Choroid plexus epithelial cell (primary cell): ENCODE data around the gene DLGAP1.

Source experiments
- DNase-seq: peaks from one replicate; pipeline ENCODE4 v3.0.0-alpha.2; 2010; ENCODE audit warnings: low read depth
- H3K4me3 ChIP-seq: 2 replicates; pipeline ENCODE4 v1.5.1; 2011; ENCODE audit warnings: low read depth, mild to moderate bottlenecking, control low read depth, low read length, moderate library complexity
- TF ChIP-seq, protein P1 (sequence below): conservative IDR thresholded peaks from 2 replicates; pipeline ENCODE4 v1.5.1; 2011; ENCODE audit warnings: low read depth, mild to moderate bottlenecking, control low read depth, inconsistent platforms, low read length, moderate library complexity

DLGAP1 gene

DNA sequence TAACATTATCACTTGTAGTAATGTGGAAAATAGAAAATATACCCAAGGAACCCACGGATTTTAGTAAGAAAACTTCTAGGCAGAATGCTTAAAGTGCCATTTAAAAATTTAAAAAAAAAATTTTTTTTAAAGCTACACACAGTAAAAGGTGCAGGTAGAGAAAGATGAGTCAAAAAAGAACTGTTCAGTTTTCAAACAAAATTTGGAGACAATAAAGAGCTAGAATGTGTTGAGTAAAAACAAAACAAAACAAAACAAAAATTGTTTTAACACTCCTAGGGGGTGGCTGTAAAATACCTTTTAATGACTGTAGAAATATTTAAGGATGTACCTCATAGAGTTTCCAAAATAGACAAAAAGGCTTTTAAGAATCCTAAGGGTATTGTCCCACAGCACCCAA lies 793.1 kb downstream of the DLGAP1 start:
- TF ChIP-seq, protein P1, sequence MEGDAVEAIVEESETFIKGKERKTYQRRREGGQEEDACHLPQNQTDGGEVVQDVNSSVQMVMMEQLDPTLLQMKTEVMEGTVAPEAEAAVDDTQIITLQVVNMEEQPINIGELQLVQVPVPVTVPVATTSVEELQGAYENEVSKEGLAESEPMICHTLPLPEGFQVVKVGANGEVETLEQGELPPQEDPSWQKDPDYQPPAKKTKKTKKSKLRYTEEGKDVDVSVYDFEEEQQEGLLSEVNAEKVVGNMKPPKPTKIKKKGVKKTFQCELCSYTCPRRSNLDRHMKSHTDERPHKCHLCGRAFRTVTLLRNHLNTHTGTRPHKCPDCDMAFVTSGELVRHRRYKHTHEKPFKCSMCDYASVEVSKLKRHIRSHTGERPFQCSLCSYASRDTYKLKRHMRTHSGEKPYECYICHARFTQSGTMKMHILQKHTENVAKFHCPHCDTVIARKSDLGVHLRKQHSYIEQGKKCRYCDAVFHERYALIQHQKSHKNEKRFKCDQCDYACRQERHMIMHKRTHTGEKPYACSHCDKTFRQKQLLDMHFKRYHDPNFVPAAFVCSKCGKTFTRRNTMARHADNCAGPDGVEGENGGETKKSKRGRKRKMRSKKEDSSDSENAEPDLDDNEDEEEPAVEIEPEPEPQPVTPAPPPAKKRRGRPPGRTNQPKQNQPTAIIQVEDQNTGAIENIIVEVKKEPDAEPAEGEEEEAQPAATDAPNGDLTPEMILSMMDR: no peak
- no peak overlapping the region for H3K4me3 ChIP-seq
- no peak for DNase-seq

DNA sequence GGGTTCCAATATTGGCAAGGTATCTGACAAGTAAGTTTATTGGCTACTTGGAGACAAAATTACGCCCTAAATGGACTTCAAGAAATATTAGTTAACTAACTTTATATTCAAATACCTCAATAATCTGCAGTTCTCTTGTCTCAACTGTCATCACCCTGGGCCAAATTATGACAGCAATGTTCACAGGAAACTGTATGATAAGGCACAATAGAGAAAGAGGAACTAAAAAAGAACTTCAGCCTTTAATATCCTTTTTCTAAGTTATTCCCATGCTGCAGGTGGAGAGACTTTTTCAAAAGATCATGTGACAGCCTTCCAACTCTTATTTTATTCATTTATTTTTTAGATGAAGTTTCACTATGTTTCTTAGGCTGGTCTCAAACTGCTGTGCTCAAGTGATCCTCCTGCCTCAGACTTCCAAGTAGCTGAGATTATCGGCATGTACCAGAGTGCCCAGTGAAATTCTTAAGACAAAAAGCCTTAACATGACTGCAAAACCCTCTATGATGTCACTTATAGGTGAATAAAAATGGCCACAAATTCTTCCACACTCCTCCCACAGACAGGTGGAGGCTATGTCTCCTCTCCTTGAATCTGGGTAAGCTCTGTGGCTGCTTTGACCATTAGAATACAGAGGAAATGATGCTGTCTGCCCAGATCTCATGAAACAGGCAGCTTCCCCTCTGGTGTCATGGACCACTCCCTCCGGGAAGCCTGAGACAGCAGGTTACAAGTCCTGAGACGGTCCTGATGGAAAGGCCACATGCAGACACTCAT lies 794.2 kb downstream of the DLGAP1 start:
- no peak overlapping the region for H3K4me3 ChIP-seq
- TF ChIP-seq, protein P1: no peak
- no peak for DNase-seq

- H3K4me3 ChIP-seq: no peak overlapping the region
- TF ChIP-seq, protein P1: no peak
- DNase-seq: no peak
These were observed 796.6 kb downstream of the DLGAP1 start for GRCh38 chr18:3658529-3658928.

DNA sequence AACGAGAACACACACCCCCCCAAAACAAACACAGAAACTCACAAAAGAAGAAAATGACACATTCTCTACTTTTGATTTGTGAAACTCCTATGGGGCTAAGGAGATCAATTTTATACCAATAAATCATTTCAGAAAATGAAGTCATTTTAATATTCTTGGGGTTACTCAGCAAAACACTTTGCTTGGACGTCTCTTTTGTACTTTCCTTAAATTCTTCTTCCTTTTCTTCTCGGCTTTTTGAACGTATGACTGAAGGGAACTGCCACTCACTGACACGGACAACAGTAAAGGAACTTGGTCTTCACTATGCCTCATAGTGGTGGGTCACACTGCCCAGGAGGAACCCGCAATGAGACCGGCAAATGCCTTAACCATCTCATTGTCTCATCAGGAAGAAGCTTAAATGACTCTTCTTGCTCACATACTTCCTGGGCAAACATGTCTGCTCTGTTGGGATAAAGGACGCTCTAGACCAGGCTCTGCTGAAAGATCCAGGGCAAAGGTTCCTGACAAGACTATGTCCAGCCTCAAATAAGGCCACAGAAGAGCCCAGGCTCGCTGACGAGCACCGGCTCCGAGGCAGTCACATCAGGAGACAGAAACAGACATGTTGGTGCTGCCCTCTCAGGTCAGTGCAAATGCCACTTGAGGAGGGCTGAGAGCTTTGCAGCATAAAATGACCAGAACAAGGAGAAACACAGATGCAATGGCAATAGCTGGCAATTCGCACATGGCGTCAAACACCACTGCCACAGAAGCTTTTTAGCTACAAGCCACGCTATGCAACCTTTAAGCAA lies 799.7 kb downstream of the DLGAP1 start:
- H3K4me3 ChIP-seq: no peak overlapping the region
- DNase-seq: no peak
- TF ChIP-seq, protein P1: no peak

DNA sequence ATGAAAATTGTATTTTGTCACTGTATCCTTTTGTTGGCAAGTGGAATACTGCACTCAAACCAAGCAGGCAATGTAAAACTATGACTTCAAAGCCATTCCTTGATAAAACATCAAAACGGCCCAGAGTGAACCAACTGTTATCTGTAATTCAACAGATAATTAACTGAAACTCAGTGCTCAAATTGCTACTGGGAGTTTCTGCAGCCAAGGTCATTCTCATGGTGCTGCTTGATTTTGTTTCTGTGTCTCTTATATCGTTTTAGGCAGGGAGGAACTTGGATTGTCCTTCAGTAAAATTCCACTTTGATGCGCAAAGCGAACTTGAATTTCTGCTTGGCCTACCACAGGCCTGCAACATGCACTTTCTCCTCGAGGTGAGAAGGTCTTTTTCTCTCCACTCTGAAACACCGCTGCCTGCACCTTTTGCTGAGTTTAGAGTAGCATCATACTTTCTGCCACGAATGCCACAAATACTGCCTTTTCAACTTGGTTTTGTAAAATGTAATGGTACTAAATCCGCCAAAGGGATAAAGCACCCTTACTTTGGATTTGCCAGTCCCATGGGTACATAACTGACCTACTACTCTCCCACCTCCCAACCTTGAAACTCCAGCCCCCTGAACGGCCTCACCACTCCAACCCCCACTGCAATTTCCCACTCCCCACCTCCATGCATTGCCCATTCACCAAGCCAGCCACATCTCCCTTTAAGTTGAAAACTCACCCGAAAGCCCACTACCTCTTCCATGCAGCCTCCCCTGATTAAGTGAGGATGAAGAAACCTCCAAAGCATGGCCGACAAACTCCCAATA lies 800.5 kb downstream of the DLGAP1 start:
- TF ChIP-seq, protein P1: no peak
- DNase-seq: no peak
- no peak overlapping the region for H3K4me3 ChIP-seq

GRCh38 chr18:3653851-3654441 lies 801.2 kb downstream of the DLGAP1 start:
- TF ChIP-seq, protein P1: no peak
- no peak for DNase-seq

More at GRCh38 chr18:3653851-3654441, 801.2 kb downstream of the DLGAP1 start:
- H3K4me3 ChIP-seq: no peak overlapping the region
